Thymus (tissue), 11 donors: ENCODE results near the gene RALB. TPM values are rescaled to one million over a fixed set of nuclear protein-coding genes. Genes with fewer than 3 reads are reported as not detected.

Source experiments
- DNase-seq, 9 donors: peaks; one replicate each; pipeline ENCODE4 v3.0.0-alpha.2; 2013; ENCODE audit warnings: low spot score in 9 of 9, low read depth in 6 of 9, missing footprints in 1 of 9
- H3K27ac ChIP-seq, 2 donors: one replicate each; pipeline ENCODE4 v1.5.1; 2013; ENCODE audit warnings: control low read depth in 1 of 2, low read depth in 1 of 2, low read length in 1 of 2, mild to moderate bottlenecking in 1 of 2, moderate library complexity in 1 of 2
- H3K27me3 ChIP-seq, 2 donors: one replicate each; pipeline ENCODE4 v1.5.1; 2013; ENCODE audit warnings: low read length in 1 of 2; ENCODE audit not compliant: control insufficient read depth in 2 of 2, insufficient read depth in 1 of 2
- H3K36me3 ChIP-seq, 2 donors: one replicate each; pipeline ENCODE4 v1.5.1; 2013; ENCODE audit warnings: low read length in 1 of 2, mild to moderate bottlenecking in 1 of 2, moderate library complexity in 1 of 2; ENCODE audit not compliant: control insufficient read depth in 2 of 2, insufficient read depth in 2 of 2
- H3K4me1 ChIP-seq, 2 donors: one replicate each; pipeline ENCODE4 v1.5.1; 2013; ENCODE audit warnings: low read length in 2 of 2; ENCODE audit not compliant: control insufficient read depth in 2 of 2, insufficient read depth in 2 of 2
- H3K4me3 ChIP-seq, 2 donors: one replicate each; pipeline ENCODE4 v1.5.1; 2013; ENCODE audit warnings: low read length in 2 of 2, control low read depth in 1 of 2, mild to moderate bottlenecking in 1 of 2
- H3K9me3 ChIP-seq, 2 donors: one replicate each; pipeline ENCODE4 v1.5.1; 2013; ENCODE audit warnings: low read length in 1 of 2, mild to moderate bottlenecking in 1 of 2; ENCODE audit not compliant: control insufficient read depth in 2 of 2, insufficient read depth in 1 of 2
- WGBS: extraction: QIAGEN DNeasy Blood & Tissue Kit; methylation state at CpG from one replicate; pipeline ENCODE4 v1.1.7; 2013; 5-methylcytosine and 5-hydroxymethylcytosine counted together
- polyA plus RNA-seq: library from polyadenylated mRNA; stranded (reverse); fragments of 200-250 nt; gene quantifications from one replicate; pipeline ENCODE4 v1.2.3, GENCODE V29; 2013
- total RNA-seq: library from RNA; stranded (reverse); fragments of 120-200 nt; gene quantifications from one replicate; pipeline ENCODE4 v1.2.4, GENCODE V29; 2013
- donor health status: healthy.

RALB gene
- total and polyA plus RNA-seq, 2 donors, result 23.5 to 32.2 TPM

DNA sequence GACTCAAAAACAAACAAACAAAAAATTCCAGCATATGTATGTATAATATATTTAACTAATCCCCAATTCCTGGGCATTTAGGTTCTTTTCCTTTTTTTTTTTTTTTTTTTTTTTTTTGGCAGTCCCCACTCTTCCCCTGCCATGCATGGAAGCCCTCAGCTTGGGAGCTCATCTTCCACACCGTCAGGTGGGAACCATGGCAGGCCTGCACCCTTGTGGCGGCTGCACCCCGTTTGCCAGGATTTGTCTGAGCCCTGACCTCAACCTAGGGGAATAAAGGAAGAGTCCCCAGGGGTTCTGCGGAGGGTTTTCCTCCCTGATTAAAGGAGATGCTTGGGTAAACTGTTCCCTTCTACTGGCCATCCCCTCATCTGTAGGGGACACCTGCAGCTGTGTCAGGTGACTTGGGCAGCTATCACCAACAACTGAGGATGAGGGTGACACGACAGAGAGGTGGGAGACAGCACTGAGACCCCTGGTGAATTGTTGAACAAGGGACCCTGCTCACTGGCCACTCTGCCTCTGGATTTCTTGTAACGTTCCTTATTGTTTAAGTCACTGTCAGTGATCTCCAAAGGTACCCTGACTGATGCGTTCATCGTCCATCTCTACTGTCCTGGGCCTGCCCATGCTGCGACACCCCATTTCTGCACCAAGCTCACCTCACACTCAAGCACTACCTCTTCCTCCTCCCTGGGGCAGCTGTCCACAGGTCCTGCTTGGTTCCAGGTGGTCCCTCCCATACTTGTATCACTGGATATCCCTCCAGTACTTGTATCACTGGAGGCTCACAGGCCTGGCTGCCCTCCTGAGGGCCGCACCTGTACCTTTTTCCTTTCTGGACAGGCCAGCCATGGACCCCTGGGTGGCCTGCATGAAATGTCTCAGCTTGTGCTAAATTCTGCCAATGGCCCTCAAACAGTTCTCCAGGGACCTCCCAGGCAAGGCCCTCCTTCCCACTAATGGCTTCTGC, 44.0 kb upstream of the RALB start:
- Histone ChIP-seq H3K36me3 (no peaks in the 10 kb centered on the region), H3K27ac (no peak overlapping the region), H3K4me3 (no peak overlapping the region), H3K27me3 (no peaks in the 10 kb centered on the region), H3K9me3 (no peaks in the 10 kb centered on the region), H3K4me1 (peaks cover 0 to 3% of the 10 kb centered on the region in 2 donors)
- WGBS, result 96% methylated on average over 10 of the region's 10 CpGs
- DNase-seq, result no peak

DNA sequence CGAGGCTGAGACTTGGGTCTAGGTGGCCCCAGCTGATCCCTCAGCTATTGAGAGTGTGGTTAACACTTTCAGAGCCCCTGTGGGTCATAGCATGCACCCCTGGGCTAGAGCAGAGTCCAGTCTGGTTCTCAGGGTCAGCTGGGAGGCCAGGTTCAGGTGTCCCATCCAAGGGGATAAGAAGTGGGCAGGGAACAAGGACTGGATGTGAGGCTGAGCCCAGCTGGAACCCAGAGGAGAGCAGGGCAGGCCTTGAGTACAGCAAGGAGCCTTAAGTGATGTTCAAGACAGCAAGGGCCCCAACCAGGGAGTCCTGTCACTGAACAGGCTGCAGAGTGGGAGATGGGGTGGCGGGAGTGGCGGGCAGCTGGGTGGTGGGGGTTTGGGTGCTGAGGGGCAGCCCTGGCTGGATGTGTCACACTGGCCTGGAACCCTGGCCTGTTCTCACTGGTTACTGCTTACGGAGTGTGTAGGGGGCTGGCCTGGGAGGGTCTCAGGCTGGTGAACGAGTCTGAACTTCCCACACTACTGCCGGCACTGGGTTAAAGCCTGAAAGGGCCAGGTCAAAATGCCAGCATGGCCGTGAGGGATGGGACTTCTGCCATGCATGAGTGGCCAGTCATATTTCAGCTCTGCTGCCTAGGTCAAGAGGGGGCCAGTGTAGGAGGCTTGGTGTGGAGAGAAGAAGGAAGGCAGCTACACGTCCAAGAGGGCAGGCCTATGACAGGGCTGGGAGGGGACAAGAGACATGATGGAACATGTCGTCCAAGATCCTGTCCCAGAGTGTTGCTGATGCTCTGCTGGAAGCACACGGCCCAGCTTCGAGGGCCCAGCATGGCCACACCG, 43.0 kb upstream of the RALB start:
- H3K4me1 ChIP-seq, result peaks cover 0 to 3% of the 10 kb centered on the region in 2 donors
- H3K27ac ChIP-seq, result no peak overlapping the region
- H3K27me3 ChIP-seq, result no peaks in the 10 kb centered on the region
- no peak overlapping the region for H3K4me3 ChIP-seq
- H3K9me3 ChIP-seq, result no peaks in the 10 kb centered on the region
- no peaks in the 10 kb centered on the region for H3K36me3 ChIP-seq
- 84% methylated on average over 12 of the region's 12 CpGs for WGBS
- DNase-seq, result no peak

DNA sequence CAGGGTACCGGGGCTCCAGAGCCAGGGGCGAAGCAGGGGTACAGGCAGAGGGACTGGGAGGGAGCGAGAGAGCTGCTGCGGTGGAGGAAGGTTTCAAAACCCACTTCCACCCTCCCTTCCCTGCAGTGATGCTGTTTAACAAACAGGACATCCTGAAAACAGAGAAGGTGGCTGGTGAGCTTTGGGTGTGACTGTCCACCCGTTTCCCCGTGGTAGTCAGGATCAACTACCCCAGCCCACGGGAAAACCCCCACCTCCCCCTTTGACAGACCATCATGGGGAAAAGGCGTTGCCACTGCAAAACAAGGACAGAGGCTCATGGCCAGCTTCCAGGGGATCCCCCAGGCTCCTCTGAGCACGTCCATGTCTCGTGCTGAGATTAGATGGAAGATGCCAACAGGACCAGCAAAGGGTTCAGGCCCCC, 42.4 kb upstream of the RALB start:
- no peaks in the 10 kb centered on the region for H3K36me3 ChIP-seq
- WGBS, result 62% methylated on average over 10 of the region's 10 CpGs
- H3K27me3 ChIP-seq, result no peaks in the 10 kb centered on the region
- H3K4me3 ChIP-seq, result no peak overlapping the region
- H3K4me1 ChIP-seq, result peaks cover 0 to 3% of the 10 kb centered on the region in 2 donors
- no peaks in the 10 kb centered on the region for H3K9me3 ChIP-seq
- no peak overlapping the region for H3K27ac ChIP-seq
- no peak for DNase-seq

DNA sequence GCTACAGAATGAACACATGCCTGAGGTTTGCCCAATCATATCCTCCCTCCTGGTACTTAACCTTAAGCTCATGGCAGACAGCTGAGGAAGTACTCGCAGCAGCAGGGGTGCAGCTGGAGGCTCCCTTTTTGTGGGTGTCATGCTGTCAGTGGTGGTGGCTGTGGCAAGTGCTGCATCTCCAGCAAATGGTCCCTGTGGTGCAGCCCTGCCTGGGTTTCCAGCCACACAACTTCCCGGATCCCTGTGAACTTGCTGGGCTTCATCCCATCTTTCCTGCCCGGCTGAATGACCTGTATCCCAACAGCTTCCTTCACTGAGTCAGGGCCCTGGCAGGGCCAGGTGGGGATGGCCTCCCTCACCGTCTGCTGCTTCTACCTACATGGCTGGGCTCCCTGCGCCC, 34.5 kb upstream of the RALB start:
- H3K27me3 ChIP-seq, result no peaks in the 10 kb centered on the region
- WGBS, result 98% methylated on average over 5 of the region's 5 CpGs
- DNase-seq, result no peak
- H3K4me1 ChIP-seq, result peaks cover 8 to 14% of the 10 kb centered on the region in 2 donors
- H3K36me3 ChIP-seq, result peaks cover 16 to 19% of the 10 kb centered on the region in 2 donors
- H3K4me3 ChIP-seq, result no peak overlapping the region
- peaks cover 1 to 19% of the 10 kb centered on the region in 2 donors for H3K9me3 ChIP-seq
- H3K27ac ChIP-seq, result no peak overlapping the region

DNA sequence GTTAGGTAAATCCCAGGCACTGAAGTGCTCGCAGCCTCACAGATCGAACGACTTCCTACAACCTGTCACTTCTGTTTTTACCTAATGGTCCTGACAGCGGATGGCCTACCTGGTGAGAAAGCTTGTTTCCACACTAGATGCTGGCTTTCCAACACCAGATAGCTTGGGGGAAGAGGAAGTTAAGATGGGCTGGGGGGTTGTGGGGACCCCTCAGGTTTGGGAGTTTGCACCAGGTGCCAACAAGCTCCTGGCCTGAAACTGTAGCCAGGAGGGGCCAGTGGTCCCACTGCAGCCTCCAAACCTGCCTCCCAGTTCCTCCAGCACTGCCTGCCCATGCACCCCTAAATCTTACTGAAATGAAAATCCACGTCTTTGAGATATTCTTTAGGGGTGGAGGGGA, 33.4 kb upstream of the RALB start:
- no peak overlapping the region for H3K27ac ChIP-seq
- peaks cover 15 to 22% of the 10 kb centered on the region in 2 donors for H3K4me1 ChIP-seq
- DNase-seq, result no peak

DNA sequence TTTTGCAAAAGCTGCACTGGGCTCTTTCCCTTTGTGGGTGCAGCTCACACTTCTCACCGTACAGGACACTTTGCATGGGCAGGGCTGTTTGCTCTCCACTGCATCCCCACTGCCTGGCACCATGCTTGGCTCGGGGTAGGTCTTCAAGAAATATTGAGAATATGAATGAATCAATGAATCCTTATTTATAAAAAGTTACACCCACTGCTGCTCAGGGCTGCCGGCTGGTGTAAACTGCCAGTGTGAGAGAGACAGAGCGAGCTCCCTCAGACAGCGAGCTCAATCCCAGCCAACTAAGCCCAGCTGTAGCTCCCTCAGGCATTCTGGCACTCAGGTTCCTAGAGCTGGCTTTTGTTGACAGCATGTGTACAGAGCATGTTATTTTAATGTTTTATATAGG, 32.9 kb upstream of the RALB start:
- Histone ChIP-seq H3K27ac (no peak overlapping the region), H3K4me1 (peaks cover 16 to 24% of the 10 kb centered on the region in 2 donors), H3K4me3 (no peak overlapping the region), H3K27me3 (no peaks in the 10 kb centered on the region), H3K36me3 (peaks cover 16 to 19% of the 10 kb centered on the region in 2 donors), H3K9me3 (peaks cover 1 to 19% of the 10 kb centered on the region in 2 donors)
- WGBS, result 98% methylated on average over 5 of the region's 5 CpGs
- no peak for DNase-seq

More for the DNA sequence above, 33.4 kb upstream of the RALB start:
- peaks cover 16 to 19% of the 10 kb centered on the region in 2 donors for H3K36me3 ChIP-seq
- WGBS, result 98% methylated on average over 5 of the region's 5 CpGs
- H3K27me3 ChIP-seq, result no peaks in the 10 kb centered on the region
- H3K9me3 ChIP-seq, result peaks cover 1 to 19% of the 10 kb centered on the region in 2 donors
- no peak overlapping the region for H3K4me3 ChIP-seq

DNA sequence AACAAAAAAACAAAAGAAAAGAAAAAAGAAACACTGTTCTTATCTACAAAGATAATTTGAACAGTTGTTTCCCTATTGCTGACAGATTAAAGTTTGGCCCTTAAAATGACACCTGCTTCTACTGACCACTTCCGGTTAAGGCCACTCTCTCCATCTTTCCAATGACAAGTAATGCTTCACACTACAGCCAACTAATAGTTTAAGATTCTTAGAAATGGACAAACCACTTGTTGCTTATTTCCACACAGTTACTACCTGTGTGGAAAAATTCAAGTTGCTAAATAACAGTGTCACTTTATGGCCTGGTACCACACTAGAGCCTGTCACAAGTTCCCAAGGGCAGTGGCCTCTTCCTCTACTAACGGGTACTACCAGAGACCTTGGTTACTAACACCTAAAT, 31.9 kb upstream of the RALB start:
- H3K36me3 ChIP-seq, result peaks cover 16 to 19% of the 10 kb centered on the region in 2 donors
- H3K27me3 ChIP-seq, result no peaks in the 10 kb centered on the region
- no peak overlapping the region for H3K27ac ChIP-seq
- H3K4me3 ChIP-seq, result no peak overlapping the region
- H3K9me3 ChIP-seq, result peaks cover 1 to 17% of the 10 kb centered on the region in 2 donors
- no peak for DNase-seq
- WGBS, result 90% methylated on average over 2 of the region's 2 CpGs
- peaks cover 16 to 24% of the 10 kb centered on the region in 2 donors for H3K4me1 ChIP-seq

DNA sequence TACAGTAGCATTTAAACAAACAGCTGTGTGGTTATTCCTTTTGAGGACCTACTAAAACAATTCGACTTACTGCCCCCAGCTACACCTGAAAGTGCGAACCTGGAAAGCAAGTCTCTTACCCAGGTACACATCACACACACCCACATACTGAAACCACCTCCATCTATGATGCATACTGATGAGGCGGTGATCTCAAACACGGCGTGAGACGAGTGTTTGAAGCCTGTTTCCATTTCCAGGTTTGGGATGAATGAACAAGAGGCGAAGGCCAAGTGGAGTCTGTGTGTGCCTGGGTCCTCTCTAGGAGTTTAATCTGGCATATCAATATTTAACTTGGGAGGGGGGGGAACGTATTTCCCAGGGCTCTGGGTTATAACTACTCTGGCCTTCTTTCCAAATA, 31.0 kb upstream of the RALB start:
- DNase-seq, result no peak
- Histone ChIP-seq H3K4me1 (peaks cover 21 to 32% of the 10 kb centered on the region in 2 donors), H3K4me3 (no peak overlapping the region), H3K27ac (no peak overlapping the region), H3K27me3 (no peaks in the 10 kb centered on the region), H3K36me3 (peaks cover 16 to 19% of the 10 kb centered on the region in 2 donors), H3K9me3 (peaks cover 1 to 15% of the 10 kb centered on the region in 2 donors)
- WGBS, result 96% methylated on average over 8 of the region's 8 CpGs
